OCI-LY3 (cell line): ENCODE measurements around the gene DOCK6.

Experiments
- CTCF ChIP-seq: fragments of 200-600, 300-600 bp; sonication (generic); IDR thresholded peaks from 2 replicates; pipeline ENCODE4 v1.5.1; 2014; ENCODE audit warnings: antibody characterized with exemption, low read length, low read depth
- EZH2phosphoT487 ChIP-seq: fragments of 200-600 bp; shearing (Covaris generic); IDR thresholded peaks from 2 replicates; pipeline ENCODE4 v1.6.1; 2018; ENCODE audit warnings: antibody characterized with exemption, mixed run types, low read depth

- TF ChIP-seq CTCF = no peak
- TF ChIP-seq EZH2phosphoT487 = no peak
Observed at GRCh38 chr19:11274533-11275086, 12.3 kb upstream of the DOCK6 start.
